Upper lobe of left lung (tissue), 6 donors: ENCODE data around the gene CXCL5. TPM values are rescaled to one million over a fixed set of nuclear protein-coding genes. Genes with fewer than 3 reads are reported as not detected.
"Not testable (repeated sequence)": the region's sequence is repeated elsewhere in the genome, so short reads cannot be mapped to it uniquely, and the experiment has no call there.

ENCODE experiments used
- ATAC-seq, 2 donors: fragments of 200-7000 bp; cut with Tn5 transposase; one replicate each; pipeline ENCODE4 v1.9.1; 2022; ENCODE audit warnings: mild to moderate bottlenecking in 2 of 2, moderate library complexity in 2 of 2; ENCODE audit not compliant: low FRiP score in 2 of 2
- DNase-seq, 2 donors: peaks; one replicate each; pipeline ENCODE4 v3.0.0-alpha.2; 2019 to 2020
- H3K27ac ChIP-seq, 4 donors: fragments of 200-600 bp; sonication (generic); one replicate each; pipeline ENCODE4 v1.5.1; 2016 to 2019
- H3K27me3 ChIP-seq, 4 donors: fragments of 200-600 bp; sonication (generic); one replicate each; pipeline ENCODE4 v1.5.1; 2017 to 2019
- H3K36me3 ChIP-seq, 4 donors: fragments of 200-600 bp; sonication (generic); one replicate each; pipeline ENCODE4 v1.5.1; 2016 to 2019
- H3K4me1 ChIP-seq, 4 donors: fragments of 200-600 bp; sonication (generic); one replicate each; pipeline ENCODE4 v1.5.1; 2018 to 2019
- H3K4me3 ChIP-seq, 4 donors: fragments of 200-600 bp; sonication (generic); one replicate each; pipeline ENCODE4 v1.5.1; 2017 to 2019; ENCODE audit warnings: mild to moderate bottlenecking in 2 of 4, moderate library complexity in 1 of 4
- H3K9me3 ChIP-seq, 4 donors: fragments of 200-600 bp; sonication (generic); one replicate each; pipeline ENCODE4 v1.5.1; 2018 to 2019
- EP300 ChIP-seq, 4 donors: sonication (generic); formaldehyde crosslinking; IDR thresholded peaks; one replicate each; pipeline ENCODE4 v1.5.1; 2017; ENCODE audit warnings: antibody characterized with exemption in 4 of 4, control low read depth in 2 of 4
- POLR2A ChIP-seq, 4 donors: fragments of 450-650 bp; IDR thresholded peaks; one replicate each; pipeline ENCODE4 v1.5.1; 2016 to 2017; ENCODE audit warnings: antibody characterized with exemption in 4 of 4, mild to moderate bottlenecking in 2 of 4
- POLR2AphosphoS5 ChIP-seq, 2 donors: sonication (generic); formaldehyde crosslinking; IDR thresholded peaks; one replicate each; pipeline ENCODE4 v1.5.1; 2017; ENCODE audit warnings: antibody characterized with exemption in 2 of 2
- WGBS, 2 donors: methylation state at CpG; one replicate each; pipeline ENCODE4 v1.1.5; 2017 to 2018; 5-methylcytosine and 5-hydroxymethylcytosine counted together
- total RNA-seq, 6 donors: library from RNA; depleted of rRNA in 4 of 6; stranded (reverse); fragments of >200 nt in 4 of 6; gene quantifications; one replicate each; pipeline versions ENCODE4 v1.1.0 to v1.2.1, GENCODE V29; 2016 to 2021
- TF ChIP-seq, protein P1 (sequence below), 6 experiments: fragments of 450-650 bp in 4 of 6; fragments of 200-600 bp in 2 of 6; sonication (generic) in 2 of 6; IDR thresholded peaks; one replicate each; pipeline ENCODE4 v1.5.1; 2016 to 2019; ENCODE audit warnings: antibody characterized with exemption in 6 of 6
- donor health status: DM: no; HTN: no; CAD: no; lungs with moderate emphysema.
- donor health status: DM: no; HTN: yes; CAD: no; lungs with severe emphysema.

CXCL5 gene
- total RNA-seq, 6 donors from 2014 or later, result 2.1 to 16.0 (median 6.7) TPM

DNA sequence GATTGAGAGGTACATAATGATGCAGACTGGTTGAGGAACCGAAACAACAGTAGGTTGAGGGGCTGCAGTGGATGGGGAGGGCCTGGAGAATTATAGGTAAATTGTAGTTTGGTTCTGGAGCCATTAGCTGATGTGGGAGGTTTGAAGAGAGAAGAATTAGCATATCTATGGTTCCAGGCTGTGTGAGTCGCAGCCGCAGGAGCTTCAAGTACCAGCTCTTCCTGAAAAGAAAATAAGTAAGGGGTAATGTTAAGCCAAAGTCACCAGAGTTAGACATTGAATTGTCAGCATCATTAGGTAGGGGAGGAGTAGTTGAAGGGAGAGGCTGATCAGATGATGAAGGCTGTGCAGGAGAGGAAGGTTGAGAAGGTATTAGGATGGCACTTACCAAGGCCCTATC is 46.1 kb downstream of the CXCL5 start:
- no peak for TF ChIP-seq EP300 (IDR thresholded peaks at IDR 0.05)
- TF ChIP-seq, protein P1, sequence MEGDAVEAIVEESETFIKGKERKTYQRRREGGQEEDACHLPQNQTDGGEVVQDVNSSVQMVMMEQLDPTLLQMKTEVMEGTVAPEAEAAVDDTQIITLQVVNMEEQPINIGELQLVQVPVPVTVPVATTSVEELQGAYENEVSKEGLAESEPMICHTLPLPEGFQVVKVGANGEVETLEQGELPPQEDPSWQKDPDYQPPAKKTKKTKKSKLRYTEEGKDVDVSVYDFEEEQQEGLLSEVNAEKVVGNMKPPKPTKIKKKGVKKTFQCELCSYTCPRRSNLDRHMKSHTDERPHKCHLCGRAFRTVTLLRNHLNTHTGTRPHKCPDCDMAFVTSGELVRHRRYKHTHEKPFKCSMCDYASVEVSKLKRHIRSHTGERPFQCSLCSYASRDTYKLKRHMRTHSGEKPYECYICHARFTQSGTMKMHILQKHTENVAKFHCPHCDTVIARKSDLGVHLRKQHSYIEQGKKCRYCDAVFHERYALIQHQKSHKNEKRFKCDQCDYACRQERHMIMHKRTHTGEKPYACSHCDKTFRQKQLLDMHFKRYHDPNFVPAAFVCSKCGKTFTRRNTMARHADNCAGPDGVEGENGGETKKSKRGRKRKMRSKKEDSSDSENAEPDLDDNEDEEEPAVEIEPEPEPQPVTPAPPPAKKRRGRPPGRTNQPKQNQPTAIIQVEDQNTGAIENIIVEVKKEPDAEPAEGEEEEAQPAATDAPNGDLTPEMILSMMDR (IDR thresholded peaks at IDR 0.05), result no peak
- no peak for TF ChIP-seq POLR2A (IDR thresholded peaks at IDR 0.05)
- TF ChIP-seq POLR2AphosphoS5 (IDR thresholded peaks at IDR 0.05), result no peak
- no peaks in the 10 kb centered on the region for H3K4me1 ChIP-seq
- DNase-seq (no peak), ATAC-seq (no peak)
- H3K27ac ChIP-seq, result no peak overlapping the region
- no peaks in the 10 kb centered on the region for H3K36me3 ChIP-seq
- H3K9me3 ChIP-seq, result no peaks in the 10 kb centered on the region
- H3K27me3 ChIP-seq, result no peaks in the 10 kb centered on the region
- WGBS, 2 donors, result 83 to 93% methylated on average over 3 of the region's 3 CpGs
- H3K4me3 ChIP-seq, result no peak overlapping the region

DNA sequence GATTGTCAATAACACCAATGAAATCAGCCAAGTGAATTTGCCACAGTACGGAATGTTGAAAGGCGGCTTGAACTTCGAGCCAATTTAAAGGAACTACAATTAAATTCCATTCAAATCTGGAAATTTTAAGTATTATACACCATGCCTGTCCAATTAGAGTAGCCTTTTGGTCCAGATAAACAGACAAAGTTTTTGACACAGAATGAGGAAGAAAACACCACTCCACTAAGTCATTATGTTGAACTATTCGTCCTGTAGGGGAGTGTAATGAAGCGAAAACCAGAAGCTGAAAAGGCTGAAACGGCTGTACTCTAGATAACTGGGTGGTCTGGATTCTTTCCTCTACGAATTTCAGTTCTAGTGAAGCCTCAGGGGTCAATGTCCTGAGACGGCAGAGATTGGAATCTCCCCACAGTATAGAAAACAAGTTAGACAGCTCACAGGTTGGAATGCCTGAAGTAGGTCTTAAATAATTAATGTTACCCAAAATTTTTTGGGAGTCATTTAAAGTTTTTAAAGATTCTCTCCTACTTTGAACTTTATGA is 48.0 kb downstream of the CXCL5 start:
- H3K9me3 ChIP-seq, DNase-seq, H3K27me3 ChIP-seq, H3K4me3 ChIP-seq, ATAC-seq, H3K36me3 ChIP-seq, H3K4me1 ChIP-seq, H3K27ac ChIP-seq: not testable (repeated sequence)
- 67 to 70% methylated on average over 8 of the region's 8 CpGs for WGBS, 2 donors

DNA sequence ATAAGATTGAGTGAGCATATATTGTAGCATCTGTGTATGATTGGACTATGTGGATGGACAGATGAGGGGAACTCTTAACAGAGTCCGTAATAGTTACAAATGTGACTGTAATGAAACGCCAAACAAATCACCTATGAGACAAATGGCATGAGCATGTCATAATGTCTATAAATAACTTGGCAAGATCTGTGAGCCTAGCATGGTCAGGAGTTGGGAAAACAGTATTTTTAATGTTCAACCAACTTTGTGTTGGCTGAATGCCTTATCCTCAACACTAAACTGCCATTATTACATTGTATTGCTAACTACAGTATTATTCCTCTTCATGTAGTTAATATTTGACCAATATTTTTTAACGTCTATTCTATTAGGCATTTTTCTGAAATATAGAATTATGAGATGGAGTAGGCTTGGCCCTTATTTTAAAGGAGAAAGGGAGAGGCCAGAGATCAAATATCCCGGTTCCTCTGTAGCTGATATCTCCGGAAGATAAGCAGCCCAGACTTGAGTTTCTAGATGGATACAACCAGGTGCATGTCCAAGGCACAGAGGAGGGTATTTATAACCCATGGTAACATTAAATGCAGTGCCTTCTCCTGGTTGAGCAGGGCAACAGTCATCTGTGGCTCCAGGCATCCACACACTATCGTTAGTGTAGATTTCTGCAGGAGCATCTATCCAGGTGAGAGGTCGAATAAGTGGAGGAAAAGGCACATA is 49.3 kb downstream of the CXCL5 start:
- Histone ChIP-seq H3K4me1 (peaks cover 10 to 14% (median 12%) of the 10 kb centered on the region in 4 donors), H3K36me3 (no peaks in the 10 kb centered on the region), H3K27ac (no peak overlapping the region), H3K4me3 (no peak overlapping the region), H3K27me3 (peaks cover 0 to 6% (median 0%) of the 10 kb centered on the region in 4 donors), H3K9me3 (no peaks in the 10 kb centered on the region)
- DNase-seq, result no peak
- 83 to 89% methylated on average over 7 of the region's 7 CpGs for WGBS, 2 donors
- TF ChIP-seq POLR2A (IDR thresholded peaks at IDR 0.05) (no peak), EP300 (IDR thresholded peaks at IDR 0.05) (no peak), POLR2AphosphoS5 (IDR thresholded peaks at IDR 0.05) (no peak)
- TF ChIP-seq, protein P1 (IDR thresholded peaks at IDR 0.05), result no peak
- ATAC-seq, result no peak

DNA sequence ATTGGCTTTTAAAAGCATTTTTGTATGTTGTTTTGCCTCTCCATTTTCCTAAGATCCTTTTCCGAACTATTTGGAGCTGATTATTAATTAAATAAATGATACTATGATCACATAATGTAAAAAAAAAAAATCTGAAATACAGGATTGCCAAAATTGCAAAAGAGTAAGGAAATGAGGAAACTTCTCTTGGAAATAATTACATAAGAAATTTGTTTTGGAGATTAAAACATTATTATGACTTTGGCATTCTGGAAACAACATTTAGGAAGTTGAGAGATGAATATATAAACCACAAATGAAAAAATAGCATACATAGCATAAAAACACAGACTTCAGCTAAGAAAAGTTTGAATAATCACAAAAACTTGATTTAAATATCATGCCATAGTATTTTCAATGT is 50.2 kb downstream of the CXCL5 start:
- Histone ChIP-seq H3K4me1 (peaks cover 12 to 19% (median 15%) of the 10 kb centered on the region in 4 donors), H3K27ac (no peak overlapping the region)
- no peak for TF ChIP-seq POLR2AphosphoS5 (IDR thresholded peaks at IDR 0.05)
- no peak for TF ChIP-seq POLR2A (IDR thresholded peaks at IDR 0.05)
- TF ChIP-seq, protein P1 (IDR thresholded peaks at IDR 0.05), result no peak
- TF ChIP-seq EP300 (IDR thresholded peaks at IDR 0.05), result no peak

DNA sequence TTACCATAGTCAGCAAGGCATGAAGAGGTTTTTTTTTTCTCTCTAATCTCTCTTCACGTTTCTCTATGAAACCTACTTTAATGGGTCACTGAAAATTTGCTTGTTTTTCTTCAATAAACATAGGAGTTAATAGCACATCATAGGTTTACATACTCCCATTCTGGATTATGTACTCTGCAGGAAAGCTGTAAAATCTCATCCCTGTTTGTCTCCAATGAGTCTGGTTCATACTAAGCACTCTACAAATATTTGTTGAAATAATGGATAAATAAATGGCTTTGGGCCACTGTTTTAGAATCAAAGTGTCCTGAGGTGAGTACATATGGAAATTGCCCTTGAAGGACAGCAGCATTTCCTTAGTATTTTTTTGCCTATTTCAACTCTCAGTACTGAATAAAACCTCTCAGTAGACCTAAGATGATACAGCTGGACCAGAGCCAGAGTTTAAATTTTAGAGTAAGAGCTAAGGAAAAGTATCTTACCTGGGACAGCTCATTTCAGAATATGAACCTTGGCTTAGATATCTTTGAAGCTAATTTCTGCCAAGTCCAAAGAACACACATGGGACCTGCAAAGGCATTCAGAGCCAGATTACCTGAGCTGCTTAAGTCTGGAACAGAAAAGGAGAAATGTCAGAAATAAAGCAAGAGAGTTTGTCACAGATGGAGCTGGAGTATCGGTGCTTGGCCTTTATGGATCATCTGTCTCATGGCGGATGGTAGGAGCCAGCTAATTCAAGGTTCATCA is 51.1 kb downstream of the CXCL5 start:
- H3K27ac ChIP-seq, result no peak overlapping the region
- no peak overlapping the region for H3K4me3 ChIP-seq
- TF ChIP-seq EP300 (IDR thresholded peaks at IDR 0.05), result no peak
- TF ChIP-seq, protein P1 (IDR thresholded peaks at IDR 0.05), result no peak
- no peak for TF ChIP-seq POLR2A (IDR thresholded peaks at IDR 0.05)
- no peak for TF ChIP-seq POLR2AphosphoS5 (IDR thresholded peaks at IDR 0.05)
- ATAC-seq (no peak), DNase-seq (no peak)
- H3K27me3 ChIP-seq, result peaks cover 0 to 10% (median 0%) of the 10 kb centered on the region in 4 donors
- WGBS, 2 donors, result 70 to 75% methylated on average over 3 of the region's 3 CpGs
- H3K4me1 ChIP-seq, result peaks cover 12 to 19% (median 15%) of the 10 kb centered on the region in 4 donors
- no peaks in the 10 kb centered on the region for H3K36me3 ChIP-seq
- no peaks in the 10 kb centered on the region for H3K9me3 ChIP-seq

More for the DNA sequence above, 50.2 kb downstream of the CXCL5 start:
- Histone ChIP-seq H3K4me3 (no peak overlapping the region), H3K27me3 (peaks cover 0 to 10% (median 0%) of the 10 kb centered on the region in 4 donors), H3K9me3 (no peaks in the 10 kb centered on the region), H3K36me3 (no peaks in the 10 kb centered on the region)
- WGBS, 2 donors, result 80 to 81% methylated on average over 1 of the region's 1 CpG
- ATAC-seq (no peak), DNase-seq (no peak)
